ENCODE measurements around the gene VPS26C.

The VPS26C gene

GRCh38 chr21:37240978-37241377 lies 26.2 kb downstream of the VPS26C start:
- no peak overlapping the region for H3K4me3 ChIP-seq (ENCODE audit: low read depth, low read length)
- TF ChIP-seq CTCF (IDR thresholded peaks at IDR 0.05; ENCODE audit: low read depth, low read length) = no peak
- in situ Hi-C loops (cut with HindIII; ENCODE audit: low sequenced_read_pairs) = no loop called here
- no peak for DNase-seq (ENCODE audit: low read depth, low spot score)

- no peak for DNase-seq (ENCODE audit: low read depth, low spot score)
- no peak for TF ChIP-seq CTCF (IDR thresholded peaks at IDR 0.05; ENCODE audit: low read depth, low read length)
- no peak overlapping the region for H3K4me3 ChIP-seq (ENCODE audit: low read depth, low read length)
- in situ Hi-C loops (cut with HindIII; ENCODE audit: low sequenced_read_pairs) = no loop called here
Observed at GRCh38 chr21:37237764-37238163, 29.4 kb downstream of the VPS26C start.

- no peak overlapping the region for H3K4me3 ChIP-seq (ENCODE audit: low read depth, low read length)
- TF ChIP-seq CTCF (IDR thresholded peaks at IDR 0.05; ENCODE audit: low read depth, low read length) = no peak
- DNase-seq (ENCODE audit: low read depth, low spot score) = no peak
- in situ Hi-C loops (cut with HindIII; ENCODE audit: low sequenced_read_pairs) = no loop called here
Observed at GRCh38 chr21:37237346-37237745, 29.8 kb downstream of the VPS26C start.

- no peak for DNase-seq (ENCODE audit: low read depth, low spot score)
- no peak overlapping the region for H3K4me3 ChIP-seq (ENCODE audit: low read depth, low read length)
- in situ Hi-C loops (cut with HindIII; ENCODE audit: low sequenced_read_pairs) = no loop called here
- TF ChIP-seq CTCF (IDR thresholded peaks at IDR 0.05; ENCODE audit: low read depth, low read length) = no peak
Observed at GRCh38 chr21:37233551-37234146, 33.5 kb downstream of the VPS26C start.

GRCh38 chr21:37232274-37233018 lies 34.7 kb downstream of the VPS26C start:
- DNase-seq (ENCODE audit: low read depth, low spot score) = no peak
- no peak overlapping the region for H3K4me3 ChIP-seq (ENCODE audit: low read depth, low read length)
- in situ Hi-C loops (cut with HindIII; ENCODE audit: low sequenced_read_pairs) = no loop called here

GRCh38 chr21:37231671-37232070 lies 35.5 kb downstream of the VPS26C start:
- H3K4me3 ChIP-seq (ENCODE audit: low read depth, low read length) = no peak overlapping the region
- in situ Hi-C loops (cut with HindIII; ENCODE audit: low sequenced_read_pairs) = no loop called here
- TF ChIP-seq CTCF (IDR thresholded peaks at IDR 0.05; ENCODE audit: low read depth, low read length) = no peak
- DNase-seq (ENCODE audit: low read depth, low spot score) = no peak

More at GRCh38 chr21:37232274-37233018, 34.7 kb downstream of the VPS26C start:
- TF ChIP-seq CTCF (IDR thresholded peaks at IDR 0.05; ENCODE audit: low read depth, low read length) = no peak
